Testis (tissue), 3 donors: ENCODE measurements around the gene STAG1. TPM values are rescaled to one million over a fixed set of nuclear protein-coding genes. Genes with fewer than 3 reads are reported as not detected.

Source experiments
- DNase-seq: peaks from one replicate; pipeline ENCODE4 v3.0.0-alpha.2; 2019
- H3K27ac ChIP-seq, 2 donors: fragments of 200-600 bp; sonication (generic); one replicate each; pipeline ENCODE4 v1.5.1; 2019
- H3K27me3 ChIP-seq: fragments of 200-600 bp; sonication (generic); one replicate; pipeline ENCODE4 v1.5.1; 2019
- H3K36me3 ChIP-seq: fragments of 200-600 bp; sonication (generic); one replicate; pipeline ENCODE4 v1.5.1; 2017; ENCODE audit warnings: low read depth; ENCODE audit errors: missing control alignments
- H3K4me1 ChIP-seq: fragments of 200-600 bp; sonication (generic); one replicate; pipeline ENCODE4 v1.5.1; 2019
- H3K4me3 ChIP-seq, 2 donors: fragments of 200-600 bp; sonication (generic); one replicate each; pipeline ENCODE4 v1.5.1; 2017 to 2019
- H3K9me3 ChIP-seq: fragments of 200-600 bp; sonication (generic); one replicate; pipeline ENCODE4 v1.5.1; 2017
- CTCF ChIP-seq, 3 experiments: fragments of 450-650 bp in 2 of 3; fragments of 200-600 bp in 1 of 3; sonication (generic) in 1 of 3; IDR thresholded peaks; one replicate each; pipeline ENCODE4 v1.5.1; 2016 to 2019; ENCODE audit warnings: antibody characterized with exemption in 3 of 3, mild to moderate bottlenecking in 2 of 3, moderate library complexity in 1 of 3
- POLR2A ChIP-seq: fragments of 450-650 bp; IDR thresholded peaks from one replicate; pipeline ENCODE4 v1.6.1; 2017; ENCODE audit warnings: antibody characterized with exemption, mild to moderate bottlenecking, moderate library complexity
- WGBS, 2 donors: methylation state at CpG; one replicate each; pipeline ENCODE4 v1.1.5; 2018; 5-methylcytosine and 5-hydroxymethylcytosine counted together
- intact Hi-C: fragments of 100-400 bp; cut with DNase I; formaldehyde crosslinking; loops from one replicate; pipeline ENCODE4 v1.15.1; 2023; ENCODE audit warnings: low total_unique reads
- polyA plus RNA-seq: library from polyadenylated mRNA; stranded (reverse); fragments of 350-450 nt; fragmentation: Illumina TruSeq; extraction: RNeasy Lipid Tissue Mini Kit (QIAGEN cat#74804); gene quantifications from one replicate; pipeline ENCODE4 v1.2.3, GENCODE V29; 2014; ENCODE audit warnings: low read depth, low replicate concordance; ENCODE audit not compliant: insufficient read depth
- total RNA-seq, 2 donors: library from RNA; depleted of rRNA; stranded (reverse); fragments of >200 nt; gene quantifications; one replicate each; pipeline ENCODE4 v1.2.3, GENCODE V29; 2016

The STAG1 gene
- total and polyA plus RNA-seq, 3 donors from 2014 or later = 14.3 to 45.3 (median 40.2) TPM

- Histone ChIP-seq H3K4me1 (no peaks in the 10 kb centered on the region), H3K27ac (no peak overlapping the region), H3K9me3 (no peaks in the 10 kb centered on the region), H3K36me3 (no peaks in the 10 kb centered on the region), H3K27me3 (no peaks in the 10 kb centered on the region), H3K4me3 (no peak overlapping the region)
- intact Hi-C loops = no loop called here
- no peak for DNase-seq
- TF ChIP-seq CTCF (IDR thresholded peaks at IDR 0.05) (no peak), POLR2A (no peak)
- WGBS, 2 donors = 83 to 91% methylated on average over 3 of the region's 3 CpGs
Measured at GRCh38 chr3:136735103-136735502, 17.1 kb downstream of the STAG1 start.

GRCh38 chr3:136734382-136735070 is 17.7 kb downstream of the STAG1 start:
- intact Hi-C loops = no loop called here
- Histone ChIP-seq H3K27ac (no peak overlapping the region), H3K4me1 (no peaks in the 10 kb centered on the region), H3K27me3 (no peaks in the 10 kb centered on the region), H3K36me3 (no peaks in the 10 kb centered on the region), H3K9me3 (no peaks in the 10 kb centered on the region), H3K4me3 (no peak overlapping the region)
- no peak for DNase-seq
- TF ChIP-seq POLR2A = no peak
- TF ChIP-seq CTCF (IDR thresholded peaks at IDR 0.05) = no peak
- WGBS, 2 donors = 72% methylated on average over 3 of the region's 3 CpGs

- Histone ChIP-seq H3K4me1 (peaks cover 5% of the 10 kb centered on the region), H3K9me3 (no peaks in the 10 kb centered on the region), H3K27me3 (no peaks in the 10 kb centered on the region), H3K27ac (no peak overlapping the region), H3K4me3 (no peak overlapping the region), H3K36me3 (no peaks in the 10 kb centered on the region)
- no peak for DNase-seq
- TF ChIP-seq POLR2A (no peak), CTCF (IDR thresholded peaks at IDR 0.05) (no peak)
- WGBS, 2 donors = 83 to 87% methylated on average over 5 of the region's 5 CpGs
- intact Hi-C loops = no loop called here
Measured at GRCh38 chr3:136733317-136733833, 18.8 kb downstream of the STAG1 start.

GRCh38 chr3:136731274-136731884 is 20.8 kb downstream of the STAG1 start:
- peaks cover 5% of the 10 kb centered on the region for H3K4me1 ChIP-seq
- H3K27ac ChIP-seq = no peak overlapping the region
- H3K27me3 ChIP-seq = no peaks in the 10 kb centered on the region
- TF ChIP-seq POLR2A = no peak
- TF ChIP-seq CTCF (IDR thresholded peaks at IDR 0.05) = no peak
- no peak for DNase-seq
- H3K4me3 ChIP-seq = no peak overlapping the region
- 82 to 85% methylated on average over 4 of the region's 4 CpGs for WGBS, 2 donors
- H3K9me3 ChIP-seq = no peaks in the 10 kb centered on the region
- H3K36me3 ChIP-seq = no peaks in the 10 kb centered on the region
- intact Hi-C loops = no loop called here
